Suprapubic skin (tissue), 3 donors: ENCODE measurements around the gene IRS2.

Experiments used
- EP300 ChIP-seq: sonication (generic); formaldehyde crosslinking; IDR thresholded peaks from one replicate; pipeline ENCODE4 v1.6.1; 2017; ENCODE audit warnings: antibody characterized with exemption
- POLR2A ChIP-seq, 2 donors: fragments of 450-650 bp; IDR thresholded peaks; one replicate each; pipeline ENCODE4 v1.6.1; 2017; ENCODE audit warnings: antibody characterized with exemption in 2 of 2, mild to moderate bottlenecking in 2 of 2, moderate library complexity in 2 of 2
- TF ChIP-seq, protein P1 (sequence below), 2 donors: fragments of 200-600 bp in 1 of 2; fragments of 450-650 bp in 1 of 2; sonication (generic) in 1 of 2; IDR thresholded peaks; one replicate each; pipeline ENCODE4 v1.5.1; 2016 to 2019; ENCODE audit warnings: antibody characterized with exemption in 2 of 2, mild to moderate bottlenecking in 1 of 2, moderate library complexity in 1 of 2

DNA sequence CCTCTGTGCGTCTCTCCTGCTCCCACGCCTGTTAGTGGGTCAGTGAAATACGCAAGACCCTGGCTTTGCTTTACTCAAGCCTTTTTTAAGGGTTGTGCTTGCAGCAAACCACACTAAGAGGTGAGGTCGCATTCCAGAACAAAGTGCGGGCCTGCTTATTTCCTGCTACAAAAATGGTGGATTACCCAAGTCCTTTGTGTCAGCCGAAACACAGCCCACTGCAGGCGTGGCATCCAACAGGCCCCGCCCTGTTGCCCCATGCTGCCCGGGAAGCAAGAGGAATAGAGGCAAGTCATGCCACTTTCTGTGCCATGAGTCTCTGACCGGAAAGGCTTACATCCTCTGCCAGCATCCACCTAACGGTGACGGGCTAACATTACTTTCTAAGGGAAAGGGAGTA lies 7.7 kb upstream of the IRS2 start:
- TF ChIP-seq, protein P1, sequence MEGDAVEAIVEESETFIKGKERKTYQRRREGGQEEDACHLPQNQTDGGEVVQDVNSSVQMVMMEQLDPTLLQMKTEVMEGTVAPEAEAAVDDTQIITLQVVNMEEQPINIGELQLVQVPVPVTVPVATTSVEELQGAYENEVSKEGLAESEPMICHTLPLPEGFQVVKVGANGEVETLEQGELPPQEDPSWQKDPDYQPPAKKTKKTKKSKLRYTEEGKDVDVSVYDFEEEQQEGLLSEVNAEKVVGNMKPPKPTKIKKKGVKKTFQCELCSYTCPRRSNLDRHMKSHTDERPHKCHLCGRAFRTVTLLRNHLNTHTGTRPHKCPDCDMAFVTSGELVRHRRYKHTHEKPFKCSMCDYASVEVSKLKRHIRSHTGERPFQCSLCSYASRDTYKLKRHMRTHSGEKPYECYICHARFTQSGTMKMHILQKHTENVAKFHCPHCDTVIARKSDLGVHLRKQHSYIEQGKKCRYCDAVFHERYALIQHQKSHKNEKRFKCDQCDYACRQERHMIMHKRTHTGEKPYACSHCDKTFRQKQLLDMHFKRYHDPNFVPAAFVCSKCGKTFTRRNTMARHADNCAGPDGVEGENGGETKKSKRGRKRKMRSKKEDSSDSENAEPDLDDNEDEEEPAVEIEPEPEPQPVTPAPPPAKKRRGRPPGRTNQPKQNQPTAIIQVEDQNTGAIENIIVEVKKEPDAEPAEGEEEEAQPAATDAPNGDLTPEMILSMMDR (IDR thresholded peaks at IDR 0.05), result no peak
- TF ChIP-seq EP300 (no peak), POLR2A (IDR thresholded peaks at IDR 0.05) (no peak)
